Right renal cortex interstitium (tissue), 3 donors: Measurements from ENCODE around the gene EXT2. TPM values are rescaled to one million over a fixed set of nuclear protein-coding genes. Genes with fewer than 3 reads are reported as not detected.

Experiments used
- DNase-seq, 3 donors: peaks; one replicate each; pipeline ENCODE4 v3.0.0-alpha.2; 2013; ENCODE audit warnings: low read depth in 3 of 3, low spot score in 2 of 3
- polyA plus RNA-seq, 3 donors: library from polyadenylated mRNA; unstranded; fragments of 120-200 nt; gene quantifications; one replicate each; pipeline ENCODE4 v1.2.1, GENCODE V29; 2013; ENCODE audit not compliant: insufficient read length in 3 of 3

EXT2 gene
- polyA plus RNA-seq, 3 donors: 71.0 to 77.1 (median 72.4) TPM

- no peak for DNase-seq
These were observed 97.1 kb downstream of the EXT2 start for GRCh38 chr11:44192462-44193100.

- DNase-seq: no peak
These were observed 98.4 kb downstream of the EXT2 start for GRCh38 chr11:44193856-44194255.

GRCh38 chr11:44198146-44198724 lies 102.8 kb downstream of the EXT2 start:
- DNase-seq: no peak

- no peak for DNase-seq
These were observed 103.8 kb downstream of the EXT2 start for GRCh38 chr11:44199298-44199697.

- no peak for DNase-seq
These were observed 104.3 kb downstream of the EXT2 start for GRCh38 chr11:44199816-44200215.

- no peak for DNase-seq
These were observed 108.0 kb downstream of the EXT2 start for GRCh38 chr11:44203270-44204043.

- no peak for DNase-seq
These were observed 109.9 kb downstream of the EXT2 start for GRCh38 chr11:44205352-44205751.

- no peak for DNase-seq
These were observed 110.4 kb downstream of the EXT2 start for GRCh38 chr11:44205836-44206235.

- DNase-seq: no peak
These were observed 111.8 kb downstream of the EXT2 start for GRCh38 chr11:44207292-44207691.

GRCh38 chr11:44208976-44209603 lies 113.6 kb downstream of the EXT2 start:
- DNase-seq: no peak

- no peak for DNase-seq
These were observed 116.7 kb downstream of the EXT2 start for GRCh38 chr11:44212128-44212527.

- no peak for DNase-seq
These were observed 117.7 kb downstream of the EXT2 start for GRCh38 chr11:44213148-44213547.

GRCh38 chr11:44217432-44217831 lies 122.0 kb downstream of the EXT2 start:
- DNase-seq: no peak

GRCh38 chr11:44219830-44220796 lies 124.6 kb downstream of the EXT2 start:
- DNase-seq: no peak

GRCh38 chr11:44221456-44221855 lies 126.0 kb downstream of the EXT2 start:
- DNase-seq: no peak

- DNase-seq: no peak
These were observed 126.5 kb downstream of the EXT2 start for GRCh38 chr11:44221992-44222391.

- no peak for DNase-seq
These were observed 127.8 kb downstream of the EXT2 start for GRCh38 chr11:44223238-44223637.

- no peak for DNase-seq
These were observed 129.5 kb downstream of the EXT2 start for GRCh38 chr11:44224867-44225501.

- no peak for DNase-seq
These were observed 131.0 kb downstream of the EXT2 start for GRCh38 chr11:44226490-44226889.

GRCh38 chr11:44226945-44227344 lies 131.5 kb downstream of the EXT2 start:
- DNase-seq: no peak
